HCT116 (cell line): ENCODE measurements around the gene HOOK1. TPM values are rescaled to one million over a fixed set of nuclear protein-coding genes. Genes with fewer than 3 reads are reported as not detected.
A peak's percentile ranks its signal among the peaks of the same experiment; 100 is the strongest.

Source experiments
- ATAC-seq: fragments of 200-7000 bp; cut with Tn5 transposase; 2 replicates; pipeline ENCODE4 v1.9.1; 2020; ENCODE audit warnings: mild to moderate bottlenecking, moderate library complexity
- BruUV-seq: library from RNA; stranded (reverse); fragments of 400-500 nt; replicated peaks from 2 replicates; lab custom pipeline; 2021; lab: Mats Ljungman, UMichigan
- CTCF ChIA-PET: fragments of 300-600 bp; sonication (Branson Sonifier 250); formaldehyde crosslinking; loops from one replicate; lab custom pipeline; 2021; ENCODE audit warnings: antibody characterized with exemption; lab: Charles Lee
- POLR2A ChIA-PET: fragments of 300-600, 350-600 bp; sonication (Branson Sonifier 250); formaldehyde crosslinking; loops from one replicate; lab custom pipeline; 2021; ENCODE audit warnings: antibody characterized with exemption; lab: Charles Lee
- RAD21 ChIA-PET, 2 experiments: fragments of 300-600 bp; sonication (Branson Sonifier 250); formaldehyde crosslinking; loops; one replicate each; lab custom pipeline; 2023; ENCODE audit warnings: low total read pairs in 2 of 2; ENCODE audit not compliant: uncharacterized antibody in 2 of 2, unreplicated experiment in 2 of 2, low non-redundant PET in 1 of 2; lab: Charles Lee
- DNase-seq: peaks from one replicate; pipeline ENCODE4 v3.0.0-alpha.2; 2010; ENCODE audit warnings: low read depth, low spot score
- H2AFZ ChIP-seq: fragments of 200-600 bp; shearing (Covaris generic), sonication (generic); 2 replicates; pipeline ENCODE4 v1.6.1; 2017; ENCODE audit warnings: low read depth, mixed run types, mixed read lengths, antibody characterized with exemption, low read length; ENCODE audit not compliant: poor library complexity, severe bottlenecking
- H3K27ac ChIP-seq: 2 replicates; pipeline ENCODE4 v1.5.1; 2012; ENCODE audit warnings: low read depth, low read length
- H3K27me3 ChIP-seq: fragments of 200-600 bp; sonication (generic); 2 replicates; pipeline ENCODE4 v1.6.1; 2016; ENCODE audit warnings: mixed run types, low read length, mixed read lengths; ENCODE audit not compliant: insufficient read depth
- H3K36me3 ChIP-seq, 2 experiments: fragments of 200-500 bp in 1 of 2; fragments of 200-600 bp in 1 of 2; sonication (Bioruptor generic) in 1 of 2; sonication (generic) in 1 of 2; 2 replicates each; pipeline versions ENCODE4 v1.5.1 to v1.6.1; 2014 to 2016; ENCODE audit warnings: low read length in 2 of 2, inconsistent platforms in 1 of 2, mixed read lengths in 1 of 2, mixed run types in 1 of 2; ENCODE audit not compliant: insufficient read depth in 2 of 2, control insufficient read depth in 1 of 2
- H3K4me1 ChIP-seq, 2 experiments: fragments of 200-600 bp in 1 of 2; sonication (generic) in 1 of 2; 2 replicates each; pipeline versions ENCODE4 v1.5.1 to v1.6.1; 2012 to 2017; ENCODE audit warnings: low read length in 2 of 2, inconsistent platforms in 1 of 2, mild to moderate bottlenecking in 1 of 2, mixed read lengths in 1 of 2, mixed run types in 1 of 2, moderate library complexity in 1 of 2; ENCODE audit not compliant: insufficient read depth in 2 of 2, control insufficient read depth in 1 of 2
- H3K4me2 ChIP-seq: fragments of 200-600 bp; sonication (generic); 2 replicates; pipeline ENCODE4 v1.6.1; 2017; ENCODE audit warnings: mixed run types, low read length, mixed read lengths
- H3K4me3 ChIP-seq, 2 experiments: fragments of 200-600 bp in 1 of 2; sonication (generic) in 1 of 2; replicated peaks in 1 of 2; 2 replicates each; pipeline ENCODE4 v1.5.1; 2011 to 2016; ENCODE audit warnings: low read length in 2 of 2, control low read depth in 1 of 2, low read depth in 1 of 2, mild to moderate bottlenecking in 1 of 2, mixed read lengths in 1 of 2, mixed run types in 1 of 2
- H3K79me2 ChIP-seq: fragments of 200-600 bp; sonication (generic); 2 replicates; pipeline ENCODE4 v1.6.1; 2017; ENCODE audit warnings: mild to moderate bottlenecking, mixed run types, low read length, moderate library complexity, mixed read lengths; ENCODE audit not compliant: insufficient read depth
- H3K9ac ChIP-seq: fragments of 200-600 bp; sonication (generic); 2 replicates; pipeline ENCODE4 v1.6.1; 2016; ENCODE audit warnings: low read length, mixed read lengths
- H3K9me2 ChIP-seq: fragments of 200-600 bp; sonication (generic), shearing (Covaris generic); 2 replicates; pipeline ENCODE4 v1.6.1; 2017; ENCODE audit warnings: mixed run types, mild to moderate bottlenecking, moderate library complexity; ENCODE audit not compliant: insufficient read depth
- H3K9me3 ChIP-seq, 2 experiments: fragments of 200-500 bp in 1 of 2; fragments of 200-600 bp in 1 of 2; sonication (Bioruptor generic) in 1 of 2; sonication (generic) in 1 of 2; 2 replicates each; pipeline ENCODE4 v1.6.1; 2014 to 2017; ENCODE audit warnings: low read length in 2 of 2, mixed read lengths in 2 of 2, inconsistent platforms in 1 of 2, low read depth in 1 of 2, mild to moderate bottlenecking in 1 of 2, mixed run types in 1 of 2, moderate library complexity in 1 of 2; ENCODE audit not compliant: control insufficient read depth in 1 of 2, insufficient read depth in 1 of 2
- H4K20me1 ChIP-seq: fragments of 200-600 bp; sonication (generic), shearing (Covaris generic); 2 replicates; pipeline ENCODE4 v1.6.1; 2017; ENCODE audit warnings: mixed run types, mild to moderate bottlenecking, moderate library complexity; ENCODE audit not compliant: insufficient read depth
- CBX3 ChIP-seq: IDR thresholded peaks from 2 replicates; pipeline ENCODE4 v1.6.1; 2012; ENCODE audit warnings: low read depth
- EGR1 ChIP-seq: IDR thresholded peaks from 2 replicates; pipeline ENCODE4 v1.6.1; 2012; ENCODE audit warnings: low read depth
- ELF1 ChIP-seq: IDR thresholded peaks from 2 replicates; pipeline ENCODE4 v1.6.1; 2012; ENCODE audit warnings: low read depth, borderline replicate concordance
- EZH2 ChIP-seq: fragments of 200-600 bp; sonication (generic); IDR thresholded peaks from 2 replicates; pipeline ENCODE4 v1.6.1; 2017; ENCODE audit warnings: antibody characterized with exemption, mixed run types
- JUND ChIP-seq: IDR thresholded peaks from 2 replicates; pipeline ENCODE4 v1.6.1; 2012
- POLR2A ChIP-seq: IDR thresholded peaks from 2 replicates; pipeline ENCODE4 v1.7.0; 2011; ENCODE audit warnings: borderline replicate concordance; ENCODE audit not compliant: insufficient read depth, insufficient read length; ENCODE audit errors: extremely low read depth
- POLR2AphosphoS5 ChIP-seq: IDR thresholded peaks from 2 replicates; pipeline ENCODE4 v1.6.1; 2011; ENCODE audit warnings: mild to moderate bottlenecking, low read depth, low read length, moderate library complexity
- RAD21 ChIP-seq: IDR thresholded peaks from 2 replicates; pipeline ENCODE4 v1.6.1; 2012; ENCODE audit warnings: low read depth, mild to moderate bottlenecking
- SIN3A ChIP-seq: IDR thresholded peaks from 2 replicates; pipeline ENCODE4 v1.6.1; 2012; ENCODE audit warnings: low read depth
- SP1 ChIP-seq: IDR thresholded peaks from 2 replicates; pipeline ENCODE4 v1.6.1; 2012; ENCODE audit warnings: low read depth
- SRF ChIP-seq: IDR thresholded peaks from 2 replicates; pipeline ENCODE4 v1.6.1; 2012; ENCODE audit warnings: low read depth
- TCF7L2 ChIP-seq: IDR thresholded peaks from 2 replicates; pipeline ENCODE4 v1.7.0; 2011; ENCODE audit warnings: borderline replicate concordance, inconsistent platforms; ENCODE audit not compliant: insufficient read depth, insufficient read length; ENCODE audit errors: extremely low read depth
- YY1 ChIP-seq: IDR thresholded peaks from 2 replicates; pipeline ENCODE4 v1.6.1; 2011; ENCODE audit warnings: low read length, low read depth, moderate library complexity, mild to moderate bottlenecking; ENCODE audit not compliant: insufficient replicate concordance; ENCODE audit errors: extremely low read depth
- ZFX ChIP-seq: fragments of 450-650 bp; IDR thresholded peaks from 2 replicates; pipeline ENCODE4 v1.6.1; 2017
- ZNF274 ChIP-seq: fragments of 200-500 bp; sonication (Bioruptor generic); IDR thresholded peaks from 2 replicates; pipeline ENCODE4 v1.6.1; 2014; ENCODE audit warnings: mild to moderate bottlenecking, low read depth, low read length, inconsistent platforms
- intact Hi-C: fragments of 100-400 bp; cut with micrococcal nuclease; formaldehyde crosslinking; loops from 2 replicates; pipeline ENCODE4 v1.10.0; 2022
- total RNA-seq: library from RNA; stranded (reverse); gene quantifications from one replicate; pipeline ENCODE4 v1.2.1, GENCODE V29; 2021; ENCODE audit not compliant: unreplicated experiment
- TF ChIP-seq, protein P1 (sequence below): IDR thresholded peaks from 2 replicates; pipeline ENCODE4 v1.6.1; 2012; ENCODE audit warnings: low read depth
- TF ChIP-seq, protein P2 (sequence below): IDR thresholded peaks from 2 replicates; pipeline ENCODE4 v1.6.1; 2012
- TF ChIP-seq, protein P3 (sequence below): IDR thresholded peaks from 2 replicates; pipeline ENCODE4 v1.6.1; 2012

HOOK1 gene
- total RNA-seq, 1 experiment from 2014 or later = 30.9 TPM

DNA sequence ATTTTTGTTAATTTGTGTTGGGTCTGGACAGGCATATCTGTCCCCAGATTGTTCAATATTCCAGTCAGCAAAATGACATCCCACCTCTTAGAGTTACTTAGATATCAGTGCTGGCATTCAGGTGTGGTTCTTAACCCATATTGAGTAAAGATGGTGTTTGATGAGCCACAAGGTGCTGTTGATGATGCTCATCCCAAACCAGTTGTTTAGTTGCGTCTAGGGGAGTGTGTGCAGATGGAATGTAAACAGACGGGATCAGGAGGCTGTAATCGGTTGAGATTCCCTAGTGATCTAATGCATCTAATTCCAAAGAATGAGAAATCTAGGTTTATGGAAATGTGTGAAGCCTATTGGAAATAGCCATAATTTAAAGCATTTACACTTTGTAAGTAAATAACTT lies 1.1 kb downstream of the HOOK1 start:
- POLR2A ChIA-PET = no interaction called here
- Histone ChIP-seq H4K20me1 (no peaks in the 10 kb centered on the region; the same call in 1 of the 2 replicates), H3K9me3 (no peaks in the 10 kb centered on the region), H3K79me2 (peaks cover 53% of the 10 kb centered on the region), H3K4me3 (peak overlapping the region; percentile 67 to 72), H2AFZ (no peak overlapping the region), H3K36me3 (no peaks in the 10 kb centered on the region), H3K9ac (peak overlapping the region; percentile 70), H3K9me2 (no peaks in the 10 kb centered on the region), H3K4me1 (peaks cover 2 to 23% of the 10 kb centered on the region in 2 experiments), H3K4me2 (peak overlapping the region; percentile 92), H3K27ac (no peak overlapping the region), H3K27me3 (no peaks in the 10 kb centered on the region)
- CTCF ChIA-PET = no interaction called here
- intact Hi-C loops = no loop called here
- DNase-seq = no peak
- TF ChIP-seq YY1 = no peak
- no peak for TF ChIP-seq ZFX
- no peak for TF ChIP-seq RAD21
- TF ChIP-seq SP1 = no peak
- TF ChIP-seq, protein P1, sequence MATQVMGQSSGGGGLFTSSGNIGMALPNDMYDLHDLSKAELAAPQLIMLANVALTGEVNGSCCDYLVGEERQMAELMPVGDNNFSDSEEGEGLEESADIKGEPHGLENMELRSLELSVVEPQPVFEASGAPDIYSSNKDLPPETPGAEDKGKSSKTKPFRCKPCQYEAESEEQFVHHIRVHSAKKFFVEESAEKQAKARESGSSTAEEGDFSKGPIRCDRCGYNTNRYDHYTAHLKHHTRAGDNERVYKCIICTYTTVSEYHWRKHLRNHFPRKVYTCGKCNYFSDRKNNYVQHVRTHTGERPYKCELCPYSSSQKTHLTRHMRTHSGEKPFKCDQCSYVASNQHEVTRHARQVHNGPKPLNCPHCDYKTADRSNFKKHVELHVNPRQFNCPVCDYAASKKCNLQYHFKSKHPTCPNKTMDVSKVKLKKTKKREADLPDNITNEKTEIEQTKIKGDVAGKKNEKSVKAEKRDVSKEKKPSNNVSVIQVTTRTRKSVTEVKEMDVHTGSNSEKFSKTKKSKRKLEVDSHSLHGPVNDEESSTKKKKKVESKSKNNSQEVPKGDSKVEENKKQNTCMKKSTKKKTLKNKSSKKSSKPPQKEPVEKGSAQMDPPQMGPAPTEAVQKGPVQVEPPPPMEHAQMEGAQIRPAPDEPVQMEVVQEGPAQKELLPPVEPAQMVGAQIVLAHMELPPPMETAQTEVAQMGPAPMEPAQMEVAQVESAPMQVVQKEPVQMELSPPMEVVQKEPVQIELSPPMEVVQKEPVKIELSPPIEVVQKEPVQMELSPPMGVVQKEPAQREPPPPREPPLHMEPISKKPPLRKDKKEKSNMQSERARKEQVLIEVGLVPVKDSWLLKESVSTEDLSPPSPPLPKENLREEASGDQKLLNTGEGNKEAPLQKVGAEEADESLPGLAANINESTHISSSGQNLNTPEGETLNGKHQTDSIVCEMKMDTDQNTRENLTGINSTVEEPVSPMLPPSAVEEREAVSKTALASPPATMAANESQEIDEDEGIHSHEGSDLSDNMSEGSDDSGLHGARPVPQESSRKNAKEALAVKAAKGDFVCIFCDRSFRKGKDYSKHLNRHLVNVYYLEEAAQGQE = no peak
- no peak for TF ChIP-seq SIN3A
- BruUV-seq = TSS peak; percentile 30
- RAD21 ChIA-PET = no interaction called here
- no peak for ATAC-seq

DNA sequence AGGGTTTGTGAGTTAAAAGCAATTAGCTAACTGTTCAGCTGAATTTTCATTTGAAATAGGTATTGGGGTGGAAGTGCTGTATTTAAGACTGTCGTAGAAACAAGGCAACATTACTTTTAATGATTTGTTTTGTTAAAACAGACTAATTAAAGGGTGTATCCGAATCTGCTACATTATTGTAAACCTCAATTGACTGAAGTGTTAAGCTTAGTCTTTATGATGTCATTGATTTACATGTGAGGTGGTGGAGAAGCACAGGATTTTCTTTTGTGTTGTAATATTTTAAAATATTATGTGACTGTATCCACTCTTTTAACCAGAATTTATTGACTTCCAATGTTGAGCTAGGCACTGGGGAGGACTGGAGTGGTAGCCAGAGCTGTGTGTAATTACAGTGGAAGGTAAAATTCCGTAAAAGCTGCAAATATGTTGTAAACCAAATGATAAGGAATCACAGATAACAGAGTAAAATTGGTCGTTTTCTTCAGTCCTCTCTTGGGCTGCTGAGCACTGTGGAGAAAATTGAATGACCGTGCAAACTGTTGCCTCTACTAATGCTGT lies 1.6 kb downstream of the HOOK1 start:
- Histone ChIP-seq H3K4me3 (no peak overlapping the region), H3K9me3 (no peaks in the 10 kb centered on the region), H3K36me3 (no peaks in the 10 kb centered on the region), H3K4me2 (peak overlapping the region; percentile 92), H3K9ac (no peak overlapping the region), H4K20me1 (no peaks in the 10 kb centered on the region; the same call in 1 of the 2 replicates), H3K4me1 (peaks cover 2 to 23% of the 10 kb centered on the region in 2 experiments), H3K79me2 (peaks cover 53% of the 10 kb centered on the region), H3K27me3 (no peaks in the 10 kb centered on the region), H3K9me2 (no peaks in the 10 kb centered on the region), H2AFZ (no peak overlapping the region), H3K27ac (no peak overlapping the region)
- DNase-seq (no peak), ATAC-seq (no peak)
- ChIA-PET CTCF (no interaction called here), POLR2A (no interaction called here), RAD21 (no interaction called here)
- intact Hi-C loops = no loop called here
- BruUV-seq = no TSS peak
- TF ChIP-seq ELF1 (no peak), YY1 (no peak), EZH2 (no peak), TCF7L2 (no peak), EGR1 (no peak), ZFX (no peak), POLR2A (no peak), ZNF274 (no peak), JUND (no peak), SP1 (no peak), CBX3 (no peak), POLR2AphosphoS5 (no peak), SRF (no peak), SIN3A (no peak)
- TF ChIP-seq, protein P2, sequence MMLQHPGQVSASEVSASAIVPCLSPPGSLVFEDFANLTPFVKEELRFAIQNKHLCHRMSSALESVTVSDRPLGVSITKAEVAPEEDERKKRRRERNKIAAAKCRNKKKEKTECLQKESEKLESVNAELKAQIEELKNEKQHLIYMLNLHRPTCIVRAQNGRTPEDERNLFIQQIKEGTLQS = no peak
- TF ChIP-seq, protein P3, sequence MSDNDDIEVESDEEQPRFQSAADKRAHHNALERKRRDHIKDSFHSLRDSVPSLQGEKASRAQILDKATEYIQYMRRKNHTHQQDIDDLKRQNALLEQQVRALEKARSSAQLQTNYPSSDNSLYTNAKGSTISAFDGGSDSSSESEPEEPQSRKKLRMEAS = no peak
